ENCODE results near the gene TOX2.
"Not testable (repeated sequence)": the region's sequence is repeated elsewhere in the genome, so short reads cannot be mapped to it uniquely, and the experiment has no call there.

The TOX2 gene

GRCh38 chr20:44034451-44034850, 119.8 kb downstream of the TOX2 start:
- DNase-seq, result no peak

- no peak for DNase-seq
Measured at GRCh38 chr20:44034965-44035635, 120.4 kb downstream of the TOX2 start.

GRCh38 chr20:44035924-44036323, 121.3 kb downstream of the TOX2 start:
- DNase-seq, result no peak

- DNase-seq, result no peak
Measured at GRCh38 chr20:44036441-44036840, 121.8 kb downstream of the TOX2 start.

GRCh38 chr20:44038681-44039123, 124.0 kb downstream of the TOX2 start:
- DNase-seq, result peak; percentile 84 to 95 (median 85)

- DNase-seq, result peak in 1 of 3 experiments; percentile 57
Measured at GRCh38 chr20:44039147-44039546, 124.5 kb downstream of the TOX2 start.

- no peak for DNase-seq
Measured at GRCh38 chr20:44039741-44040140, 125.1 kb downstream of the TOX2 start.

- DNase-seq, result no peak
Measured at GRCh38 chr20:44040202-44040915, 125.7 kb downstream of the TOX2 start.

- DNase-seq, result no peak
Measured at GRCh38 chr20:44041001-44041400, 126.3 kb downstream of the TOX2 start.

GRCh38 chr20:44044712-44045111, 130.1 kb downstream of the TOX2 start:
- DNase-seq, result not testable (repeated sequence)

- no peak for DNase-seq
Measured at GRCh38 chr20:44050327-44050726, 135.7 kb downstream of the TOX2 start.

GRCh38 chr20:44050925-44051660, 136.4 kb downstream of the TOX2 start:
- no peak for DNase-seq

GRCh38 chr20:44051661-44052000, 137.0 kb downstream of the TOX2 start:
- DNase-seq, result no peak

GRCh38 chr20:44052166-44052565, 137.5 kb downstream of the TOX2 start:
- no peak for DNase-seq

GRCh38 chr20:44053046-44053445, 138.4 kb downstream of the TOX2 start:
- DNase-seq, result no peak

GRCh38 chr20:44054118-44054517, 139.5 kb downstream of the TOX2 start:
- DNase-seq, result no peak

GRCh38 chr20:44054849-44055248, 140.2 kb downstream of the TOX2 start:
- DNase-seq, result no peak

- DNase-seq, result peak in 1 of 3 experiments; percentile 55
Measured at GRCh38 chr20:44056010-44056698, 141.5 kb downstream of the TOX2 start.

GRCh38 chr20:44057698-44058675, 143.3 kb downstream of the TOX2 start:
- peak in 1 of 3 experiments; percentile 33 for DNase-seq

GRCh38 chr20:44064501-44065400, 150.1 kb downstream of the TOX2 start:
- no peak for DNase-seq
